Measurements from ENCODE around the gene MCM3AP.
"Not testable (repeated sequence)": the region's sequence is repeated elsewhere in the genome, so short reads cannot be mapped to it uniquely, and the experiment has no call there.

MCM3AP gene

GRCh38 chr21:46203203-46203600 is 82.2 kb downstream of the MCM3AP start:
- DNase-seq (ENCODE audit: low read depth), result no peak

- DNase-seq (ENCODE audit: low read depth), result no peak
Measured at GRCh38 chr21:46202592-46203202, 82.7 kb downstream of the MCM3AP start.

- not testable (repeated sequence) for DNase-seq (ENCODE audit: low read depth)
Measured at GRCh38 chr21:46200877-46201803, 84.3 kb downstream of the MCM3AP start.

- DNase-seq (ENCODE audit: low read depth), result no peak
Measured at GRCh38 chr21:46199436-46200373, 85.7 kb downstream of the MCM3AP start.

GRCh38 chr21:46196733-46197132 is 88.7 kb downstream of the MCM3AP start:
- DNase-seq (ENCODE audit: low read depth), result no peak

GRCh38 chr21:46195595-46196195 is 89.7 kb downstream of the MCM3AP start:
- DNase-seq (ENCODE audit: low read depth), result no peak

GRCh38 chr21:46194374-46195334 is 90.8 kb downstream of the MCM3AP start:
- no peak for DNase-seq (ENCODE audit: low read depth)

- DNase-seq (ENCODE audit: low read depth), result no peak
Measured at GRCh38 chr21:46193829-46194373, 91.5 kb downstream of the MCM3AP start.

- no peak for DNase-seq (ENCODE audit: low read depth)
Measured at GRCh38 chr21:46191686-46192575, 93.5 kb downstream of the MCM3AP start.

- peak; percentile 58 for DNase-seq (ENCODE audit: low read depth)
Measured at GRCh38 chr21:46191257-46191685, 94.1 kb downstream of the MCM3AP start.

GRCh38 chr21:46190491-46191131 is 94.8 kb downstream of the MCM3AP start:
- DNase-seq (ENCODE audit: low read depth), result no peak

GRCh38 chr21:46189959-46190490 is 95.4 kb downstream of the MCM3AP start:
- DNase-seq (ENCODE audit: low read depth), result no peak

GRCh38 chr21:46189213-46189958 is 96.0 kb downstream of the MCM3AP start:
- DNase-seq (ENCODE audit: low read depth), result no peak

- DNase-seq (ENCODE audit: low read depth), result no peak
Measured at GRCh38 chr21:46188226-46189212, 96.9 kb downstream of the MCM3AP start.

- no peak for DNase-seq (ENCODE audit: low read depth)
Measured at GRCh38 chr21:46187814-46188213, 97.6 kb downstream of the MCM3AP start.

GRCh38 chr21:46187261-46187660 is 98.2 kb downstream of the MCM3AP start:
- no peak for DNase-seq (ENCODE audit: low read depth)

All from fibroblast of the conjunctiva (primary cell).